Measurements from ENCODE around the gene TASP1.

- no peak for TF ChIP-seq CTCF (IDR thresholded peaks at IDR 0.05 in 4 of 5, conservative IDR thresholded peaks at IDR 0.05 in 1 of 5)
- no peak for TF ChIP-seq POLR2A (IDR thresholded peaks at IDR 0.05)
These were observed 49.1 kb upstream of the TASP1 start for GRCh38 chr20:13687815-13688214.

Data from gastrocnemius medialis (tissue), 4 donors.